Esophagus squamous epithelium (tissue), 5 donors: ENCODE data around the gene PPL. TPM values are rescaled to one million over a fixed set of nuclear protein-coding genes. Genes with fewer than 3 reads are reported as not detected.

ENCODE experiments used
- DNase-seq: peaks from one replicate; lab custom pipeline; 2025; lab: John Stamatoyannopoulos, UW
- H3K27ac ChIP-seq, 4 donors: fragments of 200-600 bp; sonication (generic); one replicate each; pipeline ENCODE4 v1.5.1; 2016 to 2019; ENCODE audit warnings: mild to moderate bottlenecking in 1 of 4
- H3K27me3 ChIP-seq, 4 donors: fragments of 200-600 bp; sonication (generic); 1 replicate in 3 of 4; 2 replicates in 1 of 4; pipeline versions ENCODE4 v1.5.1 to v1.6.0; 2017 to 2021; ENCODE audit warnings: antibody characterized with exemption in 1 of 4
- H3K36me3 ChIP-seq, 3 donors: fragments of 200-600 bp; sonication (generic); one replicate each; pipeline ENCODE4 v1.5.1; 2016 to 2019
- H3K4me1 ChIP-seq, 3 donors: fragments of 200-600 bp; sonication (generic); one replicate each; pipeline ENCODE4 v1.5.1; 2017 to 2019
- H3K4me3 ChIP-seq, 4 donors: fragments of 200-600 bp; sonication (generic); 1 replicate in 3 of 4; 2 replicates in 1 of 4; pipeline ENCODE4 v1.5.1; 2016 to 2019; ENCODE audit warnings: mild to moderate bottlenecking in 2 of 4, moderate library complexity in 1 of 4
- H3K9me3 ChIP-seq, 3 donors: fragments of 200-600 bp; sonication (generic); one replicate each; pipeline ENCODE4 v1.5.1; 2016 to 2019
- CTCF ChIP-seq, 6 experiments: fragments of 450-650 bp in 4 of 6; fragments of 200-600 bp in 2 of 6; sonication (generic) in 2 of 6; IDR thresholded peaks; one replicate each; pipeline ENCODE4 v1.5.1; 2016 to 2019; ENCODE audit warnings: antibody characterized with exemption in 6 of 6, mild to moderate bottlenecking in 4 of 6, moderate library complexity in 4 of 6
- POLR2A ChIP-seq, 4 donors: fragments of 450-650 bp; IDR thresholded peaks; one replicate each; pipeline ENCODE4 v1.6.1; 2017; ENCODE audit warnings: antibody characterized with exemption in 4 of 4, mild to moderate bottlenecking in 4 of 4, moderate library complexity in 3 of 4
- WGBS, 2 donors: methylation state at CpG; one replicate each; pipeline ENCODE4 v1.1.5; 2018; 5-methylcytosine and 5-hydroxymethylcytosine counted together
- intact Hi-C: fragments of 100-400 bp; cut with DNase I; formaldehyde crosslinking; loops from one replicate; pipeline ENCODE4 v1.15.0; 2022
- total RNA-seq, 4 donors: library from RNA; depleted of rRNA; stranded (reverse); fragments of >200 nt; gene quantifications; one replicate each; pipeline ENCODE4 v1.1.0, GENCODE V29; 2016
- donor health status: DM: yes; HTN: yes; CAD: no.

The PPL gene
- total RNA-seq, 4 donors from 2014 or later = 504 to 1,677 (median 860) TPM

- TF ChIP-seq CTCF (IDR thresholded peaks at IDR 0.05) (no peak), POLR2A (IDR thresholded peaks at IDR 0.05) (no peak)
- 57 to 62% methylated on average over 10 of the region's 10 CpGs for WGBS, 2 donors
- Histone ChIP-seq H3K27ac (no peak overlapping the region), H3K36me3 (no peaks in the 10 kb centered on the region), H3K27me3 (peaks cover 0 to 12% (median 0%) of the 10 kb centered on the region in 4 donors), H3K4me1 (no peaks in the 10 kb centered on the region), H3K4me3 (no peak overlapping the region), H3K9me3 (no peaks in the 10 kb centered on the region)
- intact Hi-C loops = no loop called here
- no peak for DNase-seq
Observed at GRCh38 chr16:4980691-4981090, 43.7 kb upstream of the PPL start.

GRCh38 chr16:4979736-4980660, 43.0 kb upstream of the PPL start:
- 52 to 74% methylated on average over 10 to 21 of the region's 25 CpGs for WGBS, 2 donors
- TF ChIP-seq POLR2A (IDR thresholded peaks at IDR 0.05) = no peak
- no peak for TF ChIP-seq CTCF (IDR thresholded peaks at IDR 0.05)
- intact Hi-C loops = no loop called here

GRCh38 chr16:4979164-4979563, 42.2 kb upstream of the PPL start:
- no peak overlapping the region for H3K27ac ChIP-seq
- DNase-seq = no peak
- 74 to 80% methylated on average over 4 to 6 of the region's 7 CpGs for WGBS, 2 donors
- H3K4me1 ChIP-seq = no peaks in the 10 kb centered on the region
- TF ChIP-seq CTCF (IDR thresholded peaks at IDR 0.05) (no peak), POLR2A (IDR thresholded peaks at IDR 0.05) (no peak)
- intact Hi-C loops = no loop called here
- no peak overlapping the region for H3K4me3 ChIP-seq
- H3K36me3 ChIP-seq = no peaks in the 10 kb centered on the region
- peaks cover 0 to 6% (median 0%) of the 10 kb centered on the region in 4 donors for H3K27me3 ChIP-seq
- H3K9me3 ChIP-seq = no peaks in the 10 kb centered on the region

More at GRCh38 chr16:4979736-4980660, 43.0 kb upstream of the PPL start:
- H3K4me1 ChIP-seq = no peaks in the 10 kb centered on the region
- no peaks in the 10 kb centered on the region for H3K36me3 ChIP-seq
- H3K27me3 ChIP-seq = peaks cover 0 to 12% (median 0%) of the 10 kb centered on the region in 4 donors
- H3K4me3 ChIP-seq = no peak overlapping the region
- H3K27ac ChIP-seq = no peak overlapping the region
- no peak for DNase-seq
- H3K9me3 ChIP-seq = no peaks in the 10 kb centered on the region

- no peaks in the 10 kb centered on the region for H3K9me3 ChIP-seq
- 78% methylated on average over 4 of the region's 5 CpGs; no CpG with 5 or more reads in 1 of the 2 donors for WGBS, 2 donors
- TF ChIP-seq POLR2A (IDR thresholded peaks at IDR 0.05) (no peak), CTCF (IDR thresholded peaks at IDR 0.05) (no peak)
- no peaks in the 10 kb centered on the region for H3K27me3 ChIP-seq
- intact Hi-C loops = no loop called here
- no peak for DNase-seq
- no peaks in the 10 kb centered on the region for H3K4me1 ChIP-seq
- H3K36me3 ChIP-seq = no peaks in the 10 kb centered on the region
- no peak overlapping the region for H3K4me3 ChIP-seq
- H3K27ac ChIP-seq = no peak overlapping the region
Observed at GRCh38 chr16:4976611-4977145, 39.7 kb upstream of the PPL start.

GRCh38 chr16:4976079-4976478, 39.1 kb upstream of the PPL start:
- Histone ChIP-seq H3K4me1 (no peaks in the 10 kb centered on the region), H3K9me3 (no peaks in the 10 kb centered on the region), H3K27ac (no peak overlapping the region), H3K4me3 (no peak overlapping the region), H3K27me3 (no peaks in the 10 kb centered on the region), H3K36me3 (no peaks in the 10 kb centered on the region)
- TF ChIP-seq POLR2A (IDR thresholded peaks at IDR 0.05) (no peak), CTCF (IDR thresholded peaks at IDR 0.05) (no peak)
- WGBS, 2 donors = 63 to 90% methylated on average over 2 of the region's 2 CpGs
- DNase-seq = no peak
- intact Hi-C loops = no loop called here
